GM21381 (cell line): ENCODE measurements around the gene ESPN.

ENCODE experiments used
- ATAC-seq: cut with Tn5 transposase; IDR thresholded peaks from one replicate; pipeline ENCODE4 v1.9.1; 2021; ENCODE audit warnings: mild to moderate bottlenecking, moderate library complexity; ENCODE audit not compliant: unreplicated experiment

ESPN gene

GRCh38 chr1:6495540-6496364 lies 71.2 kb downstream of the ESPN start:
- no peak for ATAC-seq

GRCh38 chr1:6496365-6496721 lies 71.8 kb downstream of the ESPN start:
- no peak for ATAC-seq

GRCh38 chr1:6496890-6497214 lies 72.3 kb downstream of the ESPN start:
- no peak for ATAC-seq

GRCh38 chr1:6497215-6497866 lies 72.8 kb downstream of the ESPN start:
- ATAC-seq = no peak

GRCh38 chr1:6497867-6498575 lies 73.4 kb downstream of the ESPN start:
- no peak for ATAC-seq

- ATAC-seq = no peak
Observed at GRCh38 chr1:6498576-6499111, 74.1 kb downstream of the ESPN start.

GRCh38 chr1:6499296-6499695 lies 74.7 kb downstream of the ESPN start:
- no peak for ATAC-seq

GRCh38 chr1:6500544-6501278 lies 76.1 kb downstream of the ESPN start:
- no peak for ATAC-seq

- no peak for ATAC-seq
Observed at GRCh38 chr1:6501279-6501813, 76.8 kb downstream of the ESPN start.

- ATAC-seq = no peak
Observed at GRCh38 chr1:6502000-6502891, 77.7 kb downstream of the ESPN start.

- no peak for ATAC-seq
Observed at GRCh38 chr1:6503884-6504602, 79.5 kb downstream of the ESPN start.

- no peak for ATAC-seq
Observed at GRCh38 chr1:6504887-6505286, 80.3 kb downstream of the ESPN start.

- ATAC-seq = no peak
Observed at GRCh38 chr1:6505367-6506209, 81.0 kb downstream of the ESPN start.

- no peak for ATAC-seq
Observed at GRCh38 chr1:6506210-6507036, 81.8 kb downstream of the ESPN start.

GRCh38 chr1:6507037-6507428 lies 82.5 kb downstream of the ESPN start:
- ATAC-seq = no peak

GRCh38 chr1:6507461-6507911 lies 82.9 kb downstream of the ESPN start:
- ATAC-seq = no peak

GRCh38 chr1:6508154-6508815 lies 83.7 kb downstream of the ESPN start:
- ATAC-seq = no peak
